Endothelial cell (in vitro differentiated cells): Measurements from ENCODE around the gene TEDC1. TPM values are rescaled to one million over a fixed set of nuclear protein-coding genes. Genes with fewer than 3 reads are reported as not detected.

Source experiments
- DNase-seq: peaks from one replicate; pipeline ENCODE4 v3.0.0; 2021; ENCODE audit warnings: low spot score
- H3K27ac Mint-ChIP-seq: one replicate; pipeline ENCODE4 v1.8.0; 2021; ENCODE audit warnings: mixed read lengths, inconsistent platforms; ENCODE audit not compliant: unreplicated experiment
- H3K27me3 Mint-ChIP-seq: one replicate; pipeline ENCODE4 v1.8.0; 2021; ENCODE audit warnings: mild to moderate bottlenecking, moderate library complexity, mixed read lengths, inconsistent platforms; ENCODE audit not compliant: unreplicated experiment
- H3K36me3 Mint-ChIP-seq: one replicate; pipeline ENCODE4 v1.8.0; 2021; ENCODE audit warnings: mild to moderate bottlenecking, low read depth, mixed read lengths, inconsistent platforms; ENCODE audit not compliant: unreplicated experiment
- H3K4me1 Mint-ChIP-seq: one replicate; pipeline ENCODE4 v1.8.0; 2021; ENCODE audit warnings: mild to moderate bottlenecking, mixed read lengths, inconsistent platforms; ENCODE audit not compliant: unreplicated experiment
- H3K4me3 Mint-ChIP-seq: one replicate; pipeline ENCODE4 v1.8.0; 2021; ENCODE audit warnings: mild to moderate bottlenecking, mixed read lengths, inconsistent platforms; ENCODE audit not compliant: unreplicated experiment
- H3K9me3 Mint-ChIP-seq: one replicate; pipeline ENCODE4 v1.8.0; 2021; ENCODE audit warnings: mixed read lengths, inconsistent platforms; ENCODE audit not compliant: unreplicated experiment
- total RNA-seq: library from RNA; stranded (reverse); fragmentation: NEBNext Ultra II Directional; extraction: Animal tissue kit (Norgen Biotek cat#: 25700); gene quantifications from one replicate; pipeline ENCODE4 v1.2.1, GENCODE V29; 2021; ENCODE audit not compliant: unreplicated experiment
- TF ChIP-seq, protein P1 (sequence below): fragments of 200-600 bp; sonication (generic); IDR thresholded peaks from one replicate; pipeline ENCODE4 v1.5.0; 2021; ENCODE audit warnings: antibody characterized with exemption; ENCODE audit not compliant: unreplicated experiment

TEDC1 gene
- total RNA-seq, 1 donor from 2014 or later, result 11.5 TPM

DNA sequence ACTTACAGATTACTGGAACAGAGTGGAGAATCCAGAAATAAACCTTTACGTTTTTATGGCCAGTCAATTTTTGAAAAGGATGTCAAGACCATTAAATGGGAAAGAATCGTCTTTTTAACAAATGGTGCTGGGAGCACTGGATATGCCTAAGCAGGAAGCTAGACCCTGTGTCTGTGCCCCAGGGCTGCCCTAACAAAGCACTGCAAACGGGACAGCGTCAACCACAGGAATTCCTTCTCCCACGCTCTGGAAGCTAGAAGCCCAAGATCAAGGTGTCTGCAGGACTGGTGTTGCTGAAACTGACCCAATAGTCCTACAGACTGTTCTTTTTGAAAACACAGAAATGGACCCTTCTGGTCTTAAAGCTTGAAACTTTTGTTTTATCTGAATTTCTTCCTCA is 26.1 kb downstream of the TEDC1 start:
- Mint-ChIP-seq H3K4me1 (no peaks in the 10 kb centered on the region), H3K9me3 (no peaks in the 10 kb centered on the region), H3K36me3 (no peaks in the 10 kb centered on the region), H3K27me3 (peaks cover 11% of the 10 kb centered on the region), H3K4me3 (no peak overlapping the region), H3K27ac (no peak overlapping the region)
- TF ChIP-seq, protein P1, sequence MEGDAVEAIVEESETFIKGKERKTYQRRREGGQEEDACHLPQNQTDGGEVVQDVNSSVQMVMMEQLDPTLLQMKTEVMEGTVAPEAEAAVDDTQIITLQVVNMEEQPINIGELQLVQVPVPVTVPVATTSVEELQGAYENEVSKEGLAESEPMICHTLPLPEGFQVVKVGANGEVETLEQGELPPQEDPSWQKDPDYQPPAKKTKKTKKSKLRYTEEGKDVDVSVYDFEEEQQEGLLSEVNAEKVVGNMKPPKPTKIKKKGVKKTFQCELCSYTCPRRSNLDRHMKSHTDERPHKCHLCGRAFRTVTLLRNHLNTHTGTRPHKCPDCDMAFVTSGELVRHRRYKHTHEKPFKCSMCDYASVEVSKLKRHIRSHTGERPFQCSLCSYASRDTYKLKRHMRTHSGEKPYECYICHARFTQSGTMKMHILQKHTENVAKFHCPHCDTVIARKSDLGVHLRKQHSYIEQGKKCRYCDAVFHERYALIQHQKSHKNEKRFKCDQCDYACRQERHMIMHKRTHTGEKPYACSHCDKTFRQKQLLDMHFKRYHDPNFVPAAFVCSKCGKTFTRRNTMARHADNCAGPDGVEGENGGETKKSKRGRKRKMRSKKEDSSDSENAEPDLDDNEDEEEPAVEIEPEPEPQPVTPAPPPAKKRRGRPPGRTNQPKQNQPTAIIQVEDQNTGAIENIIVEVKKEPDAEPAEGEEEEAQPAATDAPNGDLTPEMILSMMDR, result no peak
- DNase-seq, result no peak

DNA sequence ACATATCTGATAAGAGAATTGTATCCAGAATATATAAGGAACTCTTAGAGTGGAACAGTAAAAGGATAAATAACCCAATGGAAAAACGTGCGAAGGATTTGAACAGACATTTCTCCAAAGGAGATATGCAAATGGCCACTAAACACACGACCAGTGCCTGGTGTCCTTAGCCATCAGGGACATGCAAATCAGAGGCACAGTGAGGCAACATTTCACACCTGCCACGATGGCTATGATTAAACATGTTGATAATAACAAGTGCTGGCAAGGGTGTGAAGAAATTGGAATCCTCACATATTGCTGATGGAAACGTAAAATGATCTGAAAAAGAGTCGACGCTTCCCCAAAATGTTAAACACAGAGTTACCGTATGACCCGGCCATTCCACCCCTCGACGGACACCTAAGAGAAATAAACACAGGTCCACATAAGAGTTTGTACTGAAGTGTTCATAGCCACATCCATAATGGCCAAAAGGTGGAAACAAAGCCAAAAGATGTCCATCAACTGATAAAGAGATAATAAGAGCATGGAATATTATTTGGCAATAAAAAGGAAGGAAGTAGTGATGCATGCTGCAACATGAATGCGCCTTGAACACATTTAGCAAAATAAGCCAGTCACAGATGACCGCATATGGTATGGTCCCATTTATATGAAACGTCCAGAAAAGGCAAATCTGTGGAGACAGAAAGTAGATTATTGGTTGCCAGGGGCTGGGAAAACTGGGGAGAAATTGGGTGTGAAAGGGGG is 29.1 kb downstream of the TEDC1 start:
- Mint-ChIP-seq H3K27me3 (peaks cover 12% of the 10 kb centered on the region), H3K36me3 (no peaks in the 10 kb centered on the region)
- TF ChIP-seq, protein P1, result no peak

DNA sequence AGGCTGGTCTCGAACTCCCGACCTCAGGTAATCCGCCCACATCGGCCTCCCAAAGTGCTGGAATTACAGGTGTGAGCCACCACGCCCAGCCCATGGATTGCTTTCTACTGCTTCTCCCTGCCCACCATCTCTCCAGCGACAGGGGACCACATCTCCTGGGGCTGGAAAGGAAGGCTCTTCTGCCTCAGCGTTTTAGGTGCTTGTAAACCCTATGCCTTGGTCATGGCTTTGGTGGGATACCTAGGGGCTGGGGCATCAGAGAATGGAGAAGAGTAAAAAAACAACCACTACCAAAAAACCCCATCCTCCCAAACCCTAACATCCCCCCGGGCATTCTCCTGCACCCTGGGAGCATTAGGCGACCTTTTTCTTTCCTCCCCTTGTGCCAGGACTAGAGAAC is 34.3 kb downstream of the TEDC1 start:
- Mint-ChIP-seq H3K4me1 (no peaks in the 10 kb centered on the region), H3K4me3 (no peak overlapping the region), H3K9me3 (no peaks in the 10 kb centered on the region), H3K27ac (no peak overlapping the region), H3K27me3 (peaks cover 13% of the 10 kb centered on the region), H3K36me3 (no peaks in the 10 kb centered on the region)
- no peak for DNase-seq
- TF ChIP-seq, protein P1, result no peak

More for the DNA sequence above, 29.1 kb downstream of the TEDC1 start:
- Mint-ChIP-seq H3K4me1 (no peaks in the 10 kb centered on the region), H3K9me3 (no peaks in the 10 kb centered on the region), H3K4me3 (no peak overlapping the region), H3K27ac (no peak overlapping the region)
- DNase-seq, result no peak

DNA sequence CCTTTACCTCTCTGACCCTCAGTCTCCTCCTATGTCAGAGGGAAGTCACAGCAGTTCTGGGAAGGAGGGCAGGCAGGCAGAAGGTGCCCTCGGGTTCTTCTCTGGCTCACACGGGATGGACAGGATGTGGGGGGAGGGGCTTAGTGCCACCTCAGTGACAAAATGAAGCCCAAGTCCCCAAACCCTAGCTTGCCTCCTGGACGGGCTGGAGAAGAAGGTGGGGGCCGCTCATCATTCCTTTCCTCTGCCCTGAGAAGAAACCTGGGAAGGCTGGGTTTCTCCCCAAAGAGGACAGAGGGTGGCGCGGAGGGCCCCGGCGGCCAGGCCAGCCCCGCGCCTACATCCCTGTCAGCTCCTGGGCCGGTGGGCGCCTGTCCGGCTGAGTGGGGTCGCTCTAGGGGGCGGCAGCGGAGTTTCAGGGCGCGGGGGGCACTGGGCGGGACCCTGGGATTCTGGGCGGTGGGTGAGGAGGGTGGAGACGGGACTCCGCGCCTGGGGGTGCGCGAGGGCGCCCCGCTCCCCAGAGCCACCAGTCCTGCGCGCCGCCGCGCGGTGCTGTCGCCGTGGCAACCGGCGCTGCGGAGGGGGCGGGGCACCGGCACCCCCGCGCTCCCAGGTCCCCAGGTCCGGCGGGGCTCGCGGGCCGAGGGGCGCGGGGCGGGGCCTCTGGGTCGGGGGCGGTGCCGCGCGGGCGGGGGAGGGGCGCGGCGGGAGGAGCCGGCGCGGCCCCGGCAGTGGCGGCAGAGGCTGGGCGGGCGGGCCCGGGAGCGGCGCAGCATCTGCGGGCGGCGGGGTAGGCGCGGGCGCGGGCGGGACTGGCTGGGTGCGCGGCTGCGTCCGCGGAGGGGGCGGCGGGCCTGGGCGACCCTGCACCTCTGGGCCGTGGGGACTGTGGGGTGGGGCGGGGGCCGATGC is 35.1 kb downstream of the TEDC1 start, which contains the start of gene TMEM121:
Gene TMEM121 (plus strand): TSS at position 723 of the 915 bp plus-strand sequence. CDS start 2,252 bp downstream, outside the sequence.
- peak within 1 kb of the TSS; percentile 79 for H3K4me3 Mint-ChIP-seq
- peak; percentile 30 for DNase-seq
- H3K27me3 Mint-ChIP-seq, result peaks cover 14% of the 10 kb centered on the region
- no peaks in the 10 kb centered on the region for H3K36me3 Mint-ChIP-seq
- TF ChIP-seq, protein P1, result no peak
- H3K9me3 Mint-ChIP-seq, result no peaks in the 10 kb centered on the region
- no peaks in the 10 kb centered on the region for H3K4me1 Mint-ChIP-seq
- H3K27ac Mint-ChIP-seq, result no peak within 1 kb of the TSS
